HG03103 (cell line): ENCODE results near the gene TNK1.

Source experiments
- ATAC-seq: cut with Tn5 transposase; IDR thresholded peaks from one replicate; pipeline ENCODE4 v1.9.1; 2021; ENCODE audit warnings: low read depth; ENCODE audit not compliant: unreplicated experiment

The TNK1 gene

GRCh38 chr17:7408252-7408727 is 27.4 kb downstream of the TNK1 start:
- ATAC-seq, result no peak

- no peak for ATAC-seq
These were observed 28.0 kb downstream of the TNK1 start for GRCh38 chr17:7408863-7409262.

- ATAC-seq, result no peak
These were observed 28.8 kb downstream of the TNK1 start for GRCh38 chr17:7409716-7410115.

GRCh38 chr17:7410634-7411426 is 29.9 kb downstream of the TNK1 start:
- ATAC-seq, result no peak

GRCh38 chr17:7411427-7411750 is 30.5 kb downstream of the TNK1 start:
- no peak for ATAC-seq

- no peak for ATAC-seq
These were observed 32.6 kb downstream of the TNK1 start for GRCh38 chr17:7413346-7413985.

GRCh38 chr17:7414837-7415236 is 33.9 kb downstream of the TNK1 start:
- ATAC-seq, result no peak

- no peak for ATAC-seq
These were observed 34.9 kb downstream of the TNK1 start for GRCh38 chr17:7415784-7416183.

GRCh38 chr17:7416323-7416722 is 35.4 kb downstream of the TNK1 start:
- no peak for ATAC-seq

GRCh38 chr17:7417056-7417655 is 36.3 kb downstream of the TNK1 start:
- no peak for ATAC-seq

- no peak for ATAC-seq
These were observed 37.7 kb downstream of the TNK1 start for GRCh38 chr17:7418472-7419152.

- no peak for ATAC-seq
These were observed 39.1 kb downstream of the TNK1 start, which contains the start of gene SPEM1 for GRCh38 chr17:7419819-7420610. TSS of gene SPEM1 (plus strand) at chr17:7420324. CDS start at chr17:7420385, 61 bp downstream.

- ATAC-seq, result no peak
These were observed 40.3 kb downstream of the TNK1 start for GRCh38 chr17:7421186-7421585.

GRCh38 chr17:7423679-7424078 is 42.8 kb downstream of the TNK1 start:
- no peak for ATAC-seq

- ATAC-seq, result no peak
These were observed 44.4 kb downstream of the TNK1 start, which contains the start of gene SPEM2 for GRCh38 chr17:7425316-7425715. TSS of gene SPEM2 (plus strand) at chr17:7425616. CDS start at chr17:7425689, 73 bp downstream.

GRCh38 chr17:7425756-7426155 is 44.9 kb downstream of the TNK1 start:
- no peak for ATAC-seq

GRCh38 chr17:7426203-7426863 is 45.4 kb downstream of the TNK1 start:
- ATAC-seq, result no peak

- ATAC-seq, result no peak
These were observed 46.1 kb downstream of the TNK1 start for GRCh38 chr17:7426896-7427489.

GRCh38 chr17:7427549-7427948 is 46.7 kb downstream of the TNK1 start:
- no peak for ATAC-seq
